GM20431 (cell line): Measurements from ENCODE around the gene SAC3D1.

ENCODE experiments used
- in situ Hi-C: fragments of 300-500 bp; cut with MseI, MboI; formaldehyde crosslinking; loops from one replicate; pipeline ENCODE4 v1.15.0; 2020; ENCODE audit warnings: low sequenced_read_pairs; ENCODE audit not compliant: unreplicated experiment

The SAC3D1 gene

GRCh38 chr11:65084598-65085375, 43.8 kb downstream of the SAC3D1 start:
- in situ Hi-C loops: no loop called here

GRCh38 chr11:65085446-65085845, 44.4 kb downstream of the SAC3D1 start:
- in situ Hi-C loops: no loop called here

DNA sequence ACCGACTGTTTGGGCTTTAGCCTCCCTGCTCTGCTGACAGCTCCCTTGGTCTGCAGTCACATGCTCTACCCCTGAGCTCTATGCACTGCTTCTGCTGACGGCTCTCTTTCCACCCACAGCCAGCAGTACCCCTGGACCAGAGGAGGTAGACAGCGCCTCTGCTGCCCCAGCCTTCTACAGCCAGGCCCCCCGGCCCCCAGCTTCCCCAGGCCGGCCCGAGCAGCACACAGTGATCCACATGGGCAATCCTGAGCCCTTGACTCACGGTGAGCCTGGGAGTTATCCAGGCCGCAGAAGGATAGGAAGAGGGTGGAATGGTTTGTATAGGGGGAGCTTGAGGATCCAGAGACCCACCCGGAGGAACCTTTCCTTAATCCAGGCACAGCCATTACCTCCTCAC, 45.8 kb downstream of the SAC3D1 start:
- in situ Hi-C loops: no loop called here

DNA sequence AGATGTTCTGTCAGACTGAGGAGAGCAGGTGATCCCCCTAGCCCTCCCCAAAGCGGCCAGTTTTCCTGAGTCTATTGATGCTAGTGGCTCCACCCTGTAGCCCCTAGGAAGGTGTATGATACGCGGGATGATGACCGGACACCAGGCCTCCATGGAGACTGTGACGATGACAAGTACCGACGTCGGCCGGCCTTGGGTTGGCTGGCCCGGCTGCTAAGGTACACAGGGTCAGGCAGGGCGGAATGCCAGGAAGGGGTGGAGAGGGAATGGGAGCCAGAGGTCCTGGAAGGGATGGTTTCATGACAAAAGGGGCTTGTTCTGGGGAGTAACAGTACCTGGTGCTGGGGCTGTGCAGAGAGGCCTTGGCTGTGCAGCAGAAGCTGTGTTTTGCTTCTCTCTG, 46.2 kb downstream of the SAC3D1 start:
- in situ Hi-C loops: no loop called here

GRCh38 chr11:65087827-65088226, 46.8 kb downstream of the SAC3D1 start:
- in situ Hi-C loops: no loop called here

- in situ Hi-C loops: no loop called here
These were observed 48.6 kb downstream of the SAC3D1 start for GRCh38 chr11:65089621-65090020.

GRCh38 chr11:65090628-65091027, 49.6 kb downstream of the SAC3D1 start:
- in situ Hi-C loops: no loop called here
